Ovary (tissue), 9 donors: ENCODE measurements around the gene ARHGAP10. TPM values are rescaled to one million over a fixed set of nuclear protein-coding genes. Genes with fewer than 3 reads are reported as not detected.
A peak's percentile ranks its signal among the peaks of the same experiment; 100 is the strongest.

ENCODE experiments used
- DNase-seq, 5 donors: peaks; one replicate each; pipeline ENCODE4 v3.0.0-alpha.2; 2019 to 2020
- H3K27ac ChIP-seq, 2 donors: fragments of 200-600 bp; one replicate each; pipeline versions ENCODE4 v1.5.1 to v1.8.0; 2019 to 2022
- H3K27me3 ChIP-seq: fragments of 200-600 bp; one replicate; pipeline ENCODE4 v1.8.0; 2022
- H3K36me3 ChIP-seq: fragments of 200-600 bp; sonication (generic); one replicate; pipeline ENCODE4 v1.5.1; 2019
- H3K4me1 ChIP-seq: one replicate; pipeline ENCODE4 v1.8.1; 2013; ENCODE audit warnings: mild to moderate bottlenecking, moderate library complexity; ENCODE audit not compliant: insufficient read depth
- H3K4me3 ChIP-seq: fragments of 200-600 bp; sonication (generic); one replicate; pipeline ENCODE4 v1.5.1; 2017
- H3K9me3 ChIP-seq, 2 donors: fragments of 200-600 bp in 1 of 2; sonication (generic) in 1 of 2; one replicate each; pipeline versions ENCODE4 v1.5.1 to v1.8.1; 2013 to 2019; ENCODE audit warnings: mild to moderate bottlenecking in 1 of 2, moderate library complexity in 1 of 2
- EP300 ChIP-seq: sonication (generic); formaldehyde crosslinking; IDR thresholded peaks from one replicate; pipeline ENCODE4 v1.6.1; 2017; ENCODE audit warnings: antibody characterized with exemption
- POLR2A ChIP-seq: fragments of 450-650 bp; IDR thresholded peaks from one replicate; pipeline ENCODE4 v1.6.1; 2017; ENCODE audit warnings: antibody characterized with exemption, mild to moderate bottlenecking, moderate library complexity
- WGBS, 3 donors: extraction: QIAGEN DNeasy Blood & Tissue Kit in 1 of 3; methylation state at CpG; one replicate each; pipeline versions ENCODE4 v1.1.5 to v1.1.7; 2013 to 2017; 5-methylcytosine and 5-hydroxymethylcytosine counted together
- intact Hi-C, 4 donors: fragments of 100-400 bp; cut with DNase I; formaldehyde crosslinking; loops; one replicate each; pipeline versions ENCODE4 v1.11.0 to v1.15.1; 2022 to 2023
- polyA plus RNA-seq, 2 donors: library from polyadenylated mRNA; stranded (reverse); fragments of 200-250 nt in 1 of 2; fragments of 350-450 nt in 1 of 2; fragmentation: Illumina TruSeq in 1 of 2; extraction: RNeasy Lipid Tissue Mini Kit (QIAGEN cat#74804) in 1 of 2; gene quantifications; one replicate each; pipeline ENCODE4 v1.2.3, GENCODE V29; 2013 to 2014
- total RNA-seq, 7 donors: library from RNA; depleted of rRNA in 2 of 7; stranded (reverse); fragments of >200 nt in 2 of 7; fragmentation: NEBNext Ultra II Directional in 3 of 7; extraction: Animal tissue kit (Norgen Biotek cat#: 25700) in 3 of 7; gene quantifications; one replicate each; pipeline versions ENCODE4 v1.1.0 to v1.2.4, GENCODE V29; 2016 to 2023
- TF ChIP-seq, protein P1 (sequence below), 3 donors: fragments of 450-650 bp in 2 of 3; fragments of 200-600 bp in 1 of 3; IDR thresholded peaks; one replicate each; pipeline versions ENCODE4 v1.5.1 to v1.8.0; 2016 to 2022; ENCODE audit warnings: antibody characterized with exemption in 3 of 3, mild to moderate bottlenecking in 1 of 3
- donor health status: DM: no; HTN: no; CAD: no; lungs with moderate emphysema.
- donor health status: DM: no; HTN: no; CAD: no.
- donor health status: Bipolar disorder and iron deficiency.
- donor health status: DM: yes; HTN: yes; CAD: no.
- donor health status: DM: no; HTN: no; CAD: no.
- donor health status: DM: yes; HTN: yes; CAD: no.

The ARHGAP10 gene
- total and polyA plus RNA-seq, 9 donors = 37.1 to 76.7 (median 63.8) TPM

DNA sequence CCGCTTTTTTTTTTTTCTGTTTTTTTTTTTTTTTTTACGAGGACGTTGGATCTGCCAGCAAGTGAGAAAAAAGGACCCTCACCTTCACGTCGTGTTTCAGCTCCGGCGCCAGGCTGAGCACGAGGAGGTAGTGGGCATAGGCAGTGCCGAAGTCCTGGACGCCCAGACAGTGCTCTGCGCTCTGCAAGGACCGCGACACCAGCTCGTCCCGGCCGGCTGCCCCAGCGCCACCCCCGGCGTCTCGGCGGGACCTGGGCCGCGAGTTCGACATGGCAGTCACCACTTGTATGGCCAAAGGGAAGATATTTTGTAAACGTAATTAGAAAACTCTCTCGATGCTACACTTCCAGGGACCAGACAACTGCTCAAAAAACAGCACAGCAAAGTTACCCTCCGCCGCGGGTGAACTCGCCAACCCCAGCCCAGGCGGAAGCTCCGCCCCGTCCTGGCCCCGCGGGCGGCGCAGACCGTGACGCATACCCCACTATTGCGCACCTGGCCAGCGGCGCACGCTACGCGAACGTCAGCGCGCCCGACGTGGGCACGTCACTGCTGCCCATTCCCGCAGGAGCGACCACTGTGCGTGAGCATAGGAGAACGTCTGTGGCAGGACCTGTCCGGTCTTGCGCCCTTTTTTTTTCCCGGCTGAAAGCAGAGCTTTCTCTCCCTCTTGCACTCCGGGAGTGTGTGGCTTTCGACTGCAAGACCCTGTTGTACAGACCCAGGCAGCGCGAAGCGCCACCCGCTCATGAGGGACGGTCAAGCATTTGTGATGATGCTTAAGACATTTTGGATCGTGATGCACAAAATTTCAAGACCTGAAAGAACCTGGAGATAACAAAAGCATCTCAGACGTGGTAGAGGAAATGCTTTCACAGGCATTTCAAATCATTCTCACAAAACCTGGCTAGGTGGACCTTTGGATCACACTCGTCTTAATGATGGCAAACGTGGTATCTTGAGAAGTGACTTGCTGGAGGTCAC is 47.9 kb upstream of the ARHGAP10 start, which contains the start of gene PRMT9:
Gene PRMT9 (minus strand): TSS at position 447 of the 984 bp plus-strand sequence. CDS start 176 bp downstream, at position 271.
- intact Hi-C loops = no loop called here
- WGBS, 3 donors = 0 to 1% (median 1%) methylated on average over 69 of the region's 69 CpGs
- H3K27ac ChIP-seq = peak within 1 kb of the TSS; percentile 43 to 83

DNA sequence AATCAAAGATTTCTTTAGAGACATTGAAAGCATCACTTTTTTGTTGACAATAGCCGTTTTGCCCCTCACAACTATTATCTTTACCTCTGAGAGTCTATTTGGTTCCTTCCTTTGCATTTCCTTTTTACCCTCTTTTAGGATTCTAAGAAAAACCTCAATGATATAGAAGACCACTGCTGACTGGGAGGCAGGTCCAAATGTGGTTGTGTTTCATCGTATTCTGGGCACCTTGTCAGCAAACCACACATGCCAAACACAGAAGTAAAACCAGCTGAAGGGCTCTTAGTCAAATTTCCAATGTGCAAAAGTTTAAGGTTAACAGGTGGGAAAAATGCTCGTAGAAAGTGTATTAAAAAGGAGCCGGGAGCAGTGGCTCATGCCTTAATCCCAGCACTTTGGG is 42.8 kb upstream of the ARHGAP10 start:
- no peak for TF ChIP-seq POLR2A
- no peak for TF ChIP-seq EP300
- TF ChIP-seq, protein P1, sequence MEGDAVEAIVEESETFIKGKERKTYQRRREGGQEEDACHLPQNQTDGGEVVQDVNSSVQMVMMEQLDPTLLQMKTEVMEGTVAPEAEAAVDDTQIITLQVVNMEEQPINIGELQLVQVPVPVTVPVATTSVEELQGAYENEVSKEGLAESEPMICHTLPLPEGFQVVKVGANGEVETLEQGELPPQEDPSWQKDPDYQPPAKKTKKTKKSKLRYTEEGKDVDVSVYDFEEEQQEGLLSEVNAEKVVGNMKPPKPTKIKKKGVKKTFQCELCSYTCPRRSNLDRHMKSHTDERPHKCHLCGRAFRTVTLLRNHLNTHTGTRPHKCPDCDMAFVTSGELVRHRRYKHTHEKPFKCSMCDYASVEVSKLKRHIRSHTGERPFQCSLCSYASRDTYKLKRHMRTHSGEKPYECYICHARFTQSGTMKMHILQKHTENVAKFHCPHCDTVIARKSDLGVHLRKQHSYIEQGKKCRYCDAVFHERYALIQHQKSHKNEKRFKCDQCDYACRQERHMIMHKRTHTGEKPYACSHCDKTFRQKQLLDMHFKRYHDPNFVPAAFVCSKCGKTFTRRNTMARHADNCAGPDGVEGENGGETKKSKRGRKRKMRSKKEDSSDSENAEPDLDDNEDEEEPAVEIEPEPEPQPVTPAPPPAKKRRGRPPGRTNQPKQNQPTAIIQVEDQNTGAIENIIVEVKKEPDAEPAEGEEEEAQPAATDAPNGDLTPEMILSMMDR (IDR thresholded peaks at IDR 0.05) = no peak
- H3K4me3 ChIP-seq = no peak overlapping the region
- no peaks in the 10 kb centered on the region for H3K9me3 ChIP-seq
- intact Hi-C loops = no loop called here
- no peaks in the 10 kb centered on the region for H3K36me3 ChIP-seq
- no peak for DNase-seq
- no peak overlapping the region for H3K27ac ChIP-seq
- no peaks in the 10 kb centered on the region for H3K4me1 ChIP-seq
- no peaks in the 10 kb centered on the region for H3K27me3 ChIP-seq
- WGBS, 3 donors = 62 to 72% (median 66%) methylated on average over 4 of the region's 4 CpGs

More for the DNA sequence above, 47.9 kb upstream of the ARHGAP10 start, which contains the start of gene PRMT9:
- Histone ChIP-seq H3K4me1 (no peaks in the 10 kb centered on the region), H3K36me3 (no peaks in the 10 kb centered on the region), H3K27me3 (no peaks in the 10 kb centered on the region), H3K4me3 (peak within 1 kb of the TSS; percentile 96), H3K9me3 (no peaks in the 10 kb centered on the region)
- TF ChIP-seq, protein P1 (IDR thresholded peaks at IDR 0.05) = no peak
- peak; percentile 19 for TF ChIP-seq EP300
- TF ChIP-seq POLR2A = peak; percentile 87
- DNase-seq = peak; percentile 91 to 97 (median 95)

DNA sequence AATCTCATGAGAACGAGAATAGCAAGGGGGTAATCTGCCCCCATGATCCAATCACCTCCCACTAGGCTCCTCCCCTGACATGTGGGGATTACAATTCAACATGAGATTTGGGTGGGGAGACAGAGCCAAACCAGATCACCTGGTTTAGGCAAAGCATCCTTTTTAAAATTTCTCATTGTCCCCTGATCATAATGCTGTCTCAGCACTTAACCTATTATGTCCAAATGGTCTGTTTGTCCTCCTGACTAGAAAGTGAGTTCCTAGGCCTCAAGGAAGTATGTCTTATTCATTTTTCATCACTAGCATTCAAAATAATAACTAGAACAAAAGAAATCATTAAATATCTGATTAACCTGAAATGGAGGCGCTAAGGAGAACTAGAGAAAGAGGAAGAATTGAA is 40.1 kb upstream of the ARHGAP10 start:
- Histone ChIP-seq H3K4me1 (no peaks in the 10 kb centered on the region), H3K27me3 (no peaks in the 10 kb centered on the region), H3K4me3 (no peak overlapping the region), H3K9me3 (no peaks in the 10 kb centered on the region), H3K36me3 (no peaks in the 10 kb centered on the region), H3K27ac (no peak overlapping the region)
- DNase-seq = no peak
- WGBS, 3 donors = 73 to 85% (median 77%) methylated on average over 2 of the region's 2 CpGs
- intact Hi-C loops = no loop called here
- no peak for TF ChIP-seq EP300

DNA sequence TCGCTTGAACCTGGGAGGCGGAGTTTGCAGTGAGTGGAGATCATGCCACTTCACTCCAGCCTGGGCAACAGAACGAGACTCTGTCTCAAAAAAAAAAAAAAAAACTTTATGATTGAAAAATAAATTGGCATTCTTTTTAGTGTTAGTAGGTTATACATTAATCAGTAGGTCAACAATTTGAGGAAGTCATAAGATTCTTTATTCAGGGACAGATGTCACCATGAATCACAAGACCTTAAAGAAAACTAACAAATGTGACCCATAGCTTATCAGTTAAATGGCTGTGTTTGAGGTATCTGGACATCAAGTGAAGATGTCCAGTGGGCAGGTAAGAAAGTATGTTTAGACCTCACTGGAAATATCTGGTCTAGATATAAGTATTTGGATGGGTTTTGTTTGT is 38.7 kb upstream of the ARHGAP10 start:
- Histone ChIP-seq H3K27me3 (no peaks in the 10 kb centered on the region), H3K4me3 (no peak overlapping the region), H3K36me3 (no peaks in the 10 kb centered on the region), H3K9me3 (no peaks in the 10 kb centered on the region), H3K27ac (no peak overlapping the region), H3K4me1 (no peaks in the 10 kb centered on the region)
- intact Hi-C loops = no loop called here
- 86 to 91% (median 86%) methylated on average over 3 of the region's 3 CpGs for WGBS, 3 donors
- DNase-seq = no peak
- TF ChIP-seq EP300 = no peak
- no peak for TF ChIP-seq POLR2A
- TF ChIP-seq, protein P1 (IDR thresholded peaks at IDR 0.05) = no peak

DNA sequence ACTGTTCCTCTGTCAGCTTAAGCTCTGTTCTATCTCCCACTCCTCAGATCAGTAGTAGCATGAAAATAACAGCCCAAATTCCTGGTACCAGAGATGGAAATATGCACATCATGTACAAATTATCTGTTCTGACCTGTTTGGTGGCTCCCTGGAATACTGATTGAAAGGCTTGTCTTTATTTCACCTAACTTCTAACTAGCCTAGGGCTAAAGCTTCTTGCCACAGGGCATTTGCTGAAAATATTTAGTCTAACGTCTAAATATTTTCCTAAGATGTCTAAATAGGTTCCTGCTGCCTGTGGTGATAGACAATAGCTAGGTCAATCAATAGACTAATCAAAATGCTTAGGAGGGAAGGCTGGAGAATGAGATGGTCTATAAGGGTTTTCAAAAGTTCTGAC is 35.0 kb upstream of the ARHGAP10 start:
- Histone ChIP-seq H3K36me3 (no peaks in the 10 kb centered on the region), H3K4me1 (no peaks in the 10 kb centered on the region), H3K27ac (no peak overlapping the region), H3K9me3 (no peaks in the 10 kb centered on the region), H3K27me3 (no peaks in the 10 kb centered on the region), H3K4me3 (no peak overlapping the region)
- intact Hi-C loops = no loop called here
- WGBS, 3 donors = 59 to 70% (median 61%) methylated on average over 1 of the region's 1 CpG
- TF ChIP-seq, protein P1 (IDR thresholded peaks at IDR 0.05) = no peak
- TF ChIP-seq POLR2A (no peak), EP300 (no peak)
- DNase-seq = no peak
